GM19099 (cell line): ENCODE measurements around the gene GANAB.

Experiments used
- POLR2A ChIP-seq: IDR thresholded peaks from 3 replicates; pipeline ENCODE4 v1.6.1; 2011; ENCODE audit warnings: low read depth; ENCODE audit not compliant: insufficient read length; ENCODE audit errors: extremely low read depth

Gene GANAB

DNA sequence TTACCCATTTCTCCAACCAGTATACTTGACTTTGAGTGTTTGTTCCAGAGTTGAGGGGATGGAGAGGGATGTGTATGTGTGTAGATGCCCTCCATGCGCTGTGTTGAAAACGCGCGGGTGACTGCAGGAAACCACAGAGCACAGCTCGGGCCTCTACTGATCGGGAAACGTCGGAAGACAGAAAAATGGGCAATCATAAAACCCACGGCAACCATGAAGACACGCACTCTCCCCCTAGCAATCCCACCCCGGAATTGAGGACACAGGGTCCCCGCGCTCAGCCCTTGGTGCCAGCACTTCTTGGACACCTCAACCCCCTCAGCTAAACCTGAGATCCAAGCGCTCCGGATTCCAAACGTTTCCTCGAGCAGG, 24.8 kb upstream of the GANAB start:
- TF ChIP-seq POLR2A: no peak

DNA sequence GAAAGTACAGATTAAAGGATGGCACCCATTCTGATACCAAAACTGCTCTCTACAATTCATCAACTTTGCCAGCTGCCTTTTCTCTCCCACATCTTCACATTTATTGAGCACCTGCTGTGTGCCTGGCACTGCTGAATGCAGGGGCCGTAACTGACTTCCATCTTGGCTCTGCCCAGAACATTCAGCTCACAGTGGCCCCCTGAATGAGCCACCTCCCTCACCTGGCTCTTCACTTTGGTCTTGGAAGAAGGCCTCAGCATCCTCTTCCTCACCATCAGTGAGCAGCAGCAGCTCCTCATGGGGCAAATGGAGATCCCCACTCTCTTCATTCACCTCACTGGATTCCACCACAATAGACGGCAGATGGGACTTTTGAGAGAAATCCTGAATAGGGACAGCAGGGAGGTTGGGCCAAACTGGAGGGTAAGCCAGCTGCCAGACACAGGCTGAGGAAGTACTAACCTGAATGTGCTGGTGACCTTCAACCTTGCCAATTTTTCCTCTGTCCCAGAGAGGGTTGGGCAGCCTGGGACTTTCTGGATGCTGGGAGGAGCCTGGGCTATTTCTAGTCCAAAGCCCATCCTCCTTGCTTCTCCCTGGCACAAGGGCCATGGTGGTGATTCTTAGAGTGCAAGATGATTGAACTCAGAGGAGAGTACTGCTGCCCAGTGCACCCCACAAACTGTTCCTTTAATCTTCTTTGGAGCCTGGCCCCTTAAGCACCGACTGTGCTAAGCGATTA, 23.2 kb upstream of the GANAB start:
- TF ChIP-seq POLR2A: no peak

DNA sequence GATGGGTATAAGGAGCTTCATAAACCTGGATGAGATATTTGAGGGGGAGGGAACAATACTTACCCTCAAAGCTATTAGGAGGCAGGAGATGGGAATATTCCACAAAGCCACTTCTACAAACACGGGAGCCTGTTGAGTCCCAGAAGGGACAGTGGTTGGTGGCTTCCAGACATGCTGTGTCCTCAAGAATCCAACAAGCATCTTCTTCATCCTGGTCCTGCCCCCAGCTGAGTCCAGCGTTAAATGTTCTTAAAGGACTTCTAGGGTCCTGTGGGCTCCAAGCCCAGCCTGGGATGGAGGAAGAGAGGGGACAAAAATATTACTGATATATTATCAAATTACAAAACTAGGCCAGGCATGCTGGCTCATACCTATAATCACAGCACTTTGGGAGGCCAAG, 21.0 kb upstream of the GANAB start:
- TF ChIP-seq POLR2A: no peak

DNA sequence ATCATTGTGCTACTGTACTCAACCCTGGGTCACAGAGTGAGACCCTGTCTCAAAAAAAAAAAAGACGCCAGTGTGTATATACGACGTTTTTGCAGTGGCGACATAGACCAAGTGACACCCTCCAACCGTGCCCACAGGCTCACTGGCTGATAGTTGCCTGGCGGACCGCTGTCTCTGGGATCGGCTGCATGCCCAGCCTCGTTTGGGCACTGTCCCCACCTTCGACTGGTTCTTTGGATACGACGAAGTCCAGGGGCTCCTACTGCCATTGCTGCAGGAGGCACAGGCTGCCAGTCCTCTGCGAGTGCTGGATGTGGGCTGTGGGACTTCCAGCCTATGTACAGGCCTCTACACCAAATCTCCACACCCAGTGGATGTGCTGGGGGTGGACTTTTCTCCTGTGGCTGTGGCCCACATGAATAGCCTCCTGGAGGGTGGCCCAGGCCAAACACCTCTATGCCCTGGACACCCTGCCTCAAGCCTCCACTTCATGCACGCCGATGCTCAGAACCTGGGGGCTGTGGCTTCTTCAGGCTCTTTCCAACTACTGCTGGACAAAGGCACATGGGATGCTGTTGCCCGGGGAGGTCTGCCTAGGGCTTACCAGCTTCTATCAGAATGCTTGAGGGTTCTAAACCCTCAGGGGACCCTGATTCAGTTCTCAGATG, 20.0 kb upstream of the GANAB start:
- TF ChIP-seq POLR2A: no peak

DNA sequence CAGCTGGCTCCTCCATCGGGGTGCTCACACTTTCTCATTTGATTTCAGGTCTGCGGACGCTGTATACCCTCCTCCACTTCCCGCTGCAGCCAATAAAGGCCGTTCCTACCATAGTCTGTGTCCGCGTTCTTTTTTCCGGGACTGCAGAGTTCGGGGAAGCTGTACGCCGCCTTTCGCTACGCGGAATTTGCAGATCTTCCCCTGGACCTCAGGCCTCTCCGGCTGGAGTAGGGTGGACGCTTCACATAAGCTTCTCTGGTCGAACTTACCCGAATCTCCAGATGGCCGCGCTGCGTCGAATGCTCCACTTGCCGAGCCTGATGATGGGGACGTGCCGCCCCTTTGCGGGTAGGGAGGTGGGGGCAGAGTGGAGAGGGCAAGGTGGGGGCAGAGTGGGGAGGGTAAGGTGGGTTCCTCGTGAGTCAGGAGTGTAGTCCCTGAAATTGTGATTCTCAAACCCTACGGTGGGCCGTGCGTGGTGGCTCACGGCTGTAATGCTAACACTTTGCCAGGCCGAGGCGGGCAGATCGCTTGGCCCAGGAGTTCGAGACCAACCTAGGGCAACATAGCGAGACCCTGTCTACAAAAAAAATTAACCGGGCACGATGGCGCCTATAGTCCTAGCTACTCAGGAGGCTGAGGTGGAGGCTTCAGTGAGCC, 19.3 kb upstream of the GANAB start:
- no peak for TF ChIP-seq POLR2A

DNA sequence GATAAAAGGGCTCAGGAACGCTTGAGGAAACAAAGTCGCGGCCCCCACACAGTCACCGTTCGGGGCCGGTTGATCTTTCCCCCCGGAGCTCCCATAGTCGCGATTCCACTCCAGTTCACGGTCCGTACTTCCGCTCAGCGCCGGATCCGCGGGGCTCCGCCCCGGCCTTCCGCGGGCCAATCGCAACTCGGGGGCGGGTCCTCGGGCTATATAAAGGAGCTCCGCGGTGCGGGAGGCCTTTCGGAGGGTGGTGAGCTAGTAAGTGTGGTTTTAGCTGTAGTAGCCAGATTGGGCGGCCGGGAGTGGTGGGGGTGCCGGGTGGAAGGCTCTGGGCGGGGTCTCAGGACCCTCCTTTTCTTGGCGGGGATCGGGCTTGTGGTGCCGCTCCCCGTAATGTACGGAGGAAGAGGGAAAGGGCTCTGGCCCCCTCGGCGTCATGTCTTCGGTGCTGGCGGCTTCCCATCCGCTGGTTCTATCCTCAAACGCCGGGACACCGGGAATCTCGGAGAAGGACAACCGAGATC, 18.7 kb upstream of the GANAB start, which contains the start of the genes C11orf98 and CSKMT:
Gene C11orf98, minus strand, starts transcription at position 136 of the 524 bp plus-strand sequence. Its CDS starts 41 bp downstream, at position 95.
Gene CSKMT, plus strand, starts transcription at position 238 of the 524 bp plus-strand sequence. CDS start 568 bp downstream, outside the sequence.
- peak; percentile 99 for TF ChIP-seq POLR2A

DNA sequence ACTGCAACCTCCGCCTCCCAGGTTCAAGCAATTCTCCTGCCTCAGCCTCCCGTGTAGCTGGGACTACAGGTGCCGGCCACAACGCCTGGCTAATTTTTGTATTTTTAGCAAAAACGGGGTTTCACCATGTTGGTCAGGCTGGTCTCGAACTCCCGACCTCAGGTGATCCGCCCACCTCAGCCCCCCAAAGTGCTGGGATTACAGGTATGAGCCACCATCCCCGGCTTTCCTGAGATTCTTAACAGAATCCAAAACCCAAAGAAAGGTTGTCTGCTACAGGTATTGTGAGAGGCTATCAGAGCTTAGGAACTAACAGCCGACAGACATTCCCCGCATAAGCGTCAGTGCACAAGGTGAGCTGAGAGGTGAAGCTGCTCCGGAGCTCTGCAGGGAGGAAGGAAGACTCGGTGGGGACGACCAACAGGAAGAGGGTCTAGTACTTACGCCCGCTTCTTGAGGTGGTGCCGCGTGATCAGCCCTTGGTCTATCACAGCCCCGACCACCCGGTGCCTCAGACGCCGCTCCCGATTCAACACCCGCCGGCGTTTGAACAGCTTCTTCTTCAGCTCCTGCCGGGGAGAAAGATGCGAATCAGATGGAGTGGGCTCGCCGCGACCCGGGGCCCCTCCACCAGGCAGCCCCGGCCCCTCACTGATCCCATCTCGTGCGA, 18.1 kb upstream of the GANAB start:
- TF ChIP-seq POLR2A: no peak

DNA sequence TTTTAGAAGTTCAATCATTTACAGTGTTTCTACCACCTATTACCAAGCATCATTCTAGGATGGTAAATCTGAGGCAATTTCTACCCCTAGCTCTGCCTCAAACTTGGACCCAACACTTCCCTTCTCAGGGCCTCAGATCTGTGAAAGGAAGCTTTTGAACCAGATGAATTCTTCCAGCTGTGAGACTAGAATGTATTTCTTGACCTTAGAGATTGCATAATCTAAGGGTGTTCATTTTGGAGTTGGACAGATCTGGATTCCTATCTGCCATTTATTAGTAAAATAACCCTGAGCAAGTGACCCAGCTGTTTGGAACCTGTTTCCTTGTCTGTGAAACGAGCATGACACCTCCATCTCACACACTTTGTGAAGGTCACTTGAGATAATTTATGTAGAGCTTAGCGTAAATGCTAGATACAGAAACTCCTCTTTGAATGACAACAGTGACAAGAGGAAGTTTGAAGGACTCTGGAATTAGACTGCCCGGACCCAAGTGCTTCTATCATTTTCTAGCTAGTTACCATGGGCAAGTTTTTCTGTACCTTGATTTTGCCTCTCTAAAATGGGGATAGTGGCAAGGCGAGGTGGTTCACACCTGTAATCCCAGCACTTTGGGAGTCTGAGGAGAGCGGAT, 10.5 kb upstream of the GANAB start:
- no peak for TF ChIP-seq POLR2A

DNA sequence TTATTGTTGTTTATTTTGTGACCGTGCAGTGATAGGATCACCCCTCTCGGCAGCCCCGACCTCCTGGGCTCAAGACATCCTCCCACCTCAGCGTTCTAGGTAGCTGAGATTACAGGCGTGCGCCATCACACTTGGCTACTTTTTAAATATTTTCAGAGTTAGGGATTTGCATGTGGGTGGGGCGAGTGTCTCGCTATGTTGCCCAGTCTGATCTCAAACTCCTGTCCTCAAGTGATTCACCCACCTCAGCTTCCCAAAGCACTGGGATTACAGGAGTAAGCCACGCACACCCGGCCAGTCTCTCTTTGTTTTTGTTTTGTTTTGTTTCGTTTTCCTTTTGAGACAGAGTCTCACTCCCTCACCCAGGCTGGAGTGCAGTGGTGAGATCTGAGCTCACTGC, 7.9 kb upstream of the GANAB start:
- no peak for TF ChIP-seq POLR2A

DNA sequence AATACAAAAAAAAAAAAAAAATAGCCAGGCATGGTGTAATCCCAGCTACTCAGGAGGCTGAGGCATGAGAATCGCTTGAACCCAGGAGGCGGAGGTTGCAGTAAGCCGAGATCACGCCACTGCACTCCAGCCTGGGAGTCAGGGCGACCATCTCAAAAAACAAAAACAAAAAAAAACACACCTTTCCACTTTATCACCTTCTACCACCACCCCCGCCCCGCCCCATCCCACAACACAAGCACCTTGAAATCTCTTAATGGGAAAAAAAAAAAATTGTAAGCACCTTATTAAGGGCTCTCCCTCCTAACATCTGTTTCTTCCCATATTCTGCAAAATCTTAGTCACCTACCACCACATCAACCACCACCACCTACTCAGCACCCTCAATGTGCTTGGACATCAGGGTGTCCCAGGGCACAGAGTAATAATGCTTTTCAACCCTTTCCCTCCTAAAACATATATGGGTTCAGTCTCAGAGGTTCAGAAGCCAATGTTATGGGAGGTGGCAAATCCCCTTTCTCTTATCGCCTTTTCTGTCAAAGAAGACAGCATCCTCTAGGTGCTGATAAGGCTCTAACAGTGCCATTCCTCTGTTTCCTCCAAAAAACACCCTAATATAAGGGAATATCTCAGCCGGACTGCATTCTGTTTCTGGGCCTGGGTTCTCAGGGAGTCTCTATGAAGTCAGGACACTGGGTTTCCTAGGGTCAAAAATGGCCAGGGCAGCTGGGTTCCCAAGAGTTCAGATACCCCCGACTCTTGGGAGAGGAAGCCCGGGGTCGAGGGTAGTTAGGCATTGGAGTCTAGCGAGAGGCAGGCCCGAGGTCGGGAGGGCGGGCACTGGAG, 6.0 kb upstream of the GANAB start:
- no peak for TF ChIP-seq POLR2A

DNA sequence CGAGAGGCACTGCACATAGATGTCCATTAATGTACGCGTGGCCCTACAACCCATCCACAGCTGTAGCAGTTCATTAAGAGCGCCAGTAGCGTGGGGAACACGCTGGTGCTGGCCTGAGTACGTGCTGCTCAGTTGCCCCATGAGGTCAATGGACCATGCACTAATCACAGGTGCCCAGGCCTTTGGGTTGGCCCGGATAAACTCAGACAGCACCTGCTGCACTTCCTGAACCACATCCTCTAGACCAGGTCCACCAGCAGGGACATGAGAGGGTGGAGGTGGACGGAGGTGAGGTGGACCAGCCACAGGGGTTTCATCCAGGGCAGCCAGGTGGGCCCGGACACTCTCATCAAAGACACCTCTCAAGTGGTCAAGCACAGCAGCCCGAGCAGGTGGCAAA, 3.1 kb upstream of the GANAB start:
- no peak for TF ChIP-seq POLR2A

DNA sequence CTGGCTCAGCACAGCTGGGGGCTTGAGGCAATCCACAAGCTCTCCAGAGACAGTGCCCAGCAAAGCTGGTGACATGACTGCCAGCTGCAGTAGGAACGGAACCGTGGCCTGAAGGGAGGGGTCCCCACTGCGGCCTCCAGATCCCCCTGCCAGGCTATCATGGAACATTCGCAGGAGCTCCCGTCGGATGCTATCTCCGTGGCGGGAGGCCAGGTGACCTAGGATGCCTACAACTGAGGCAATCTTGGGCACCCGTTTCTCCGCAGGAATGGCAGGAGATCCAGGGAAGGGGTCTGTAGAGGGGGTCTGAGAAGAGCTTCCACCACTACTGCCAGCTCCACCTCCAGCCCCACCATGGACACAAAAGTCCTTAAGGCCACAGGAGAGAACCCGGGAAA, 2.6 kb upstream of the GANAB start:
- no peak for TF ChIP-seq POLR2A

DNA sequence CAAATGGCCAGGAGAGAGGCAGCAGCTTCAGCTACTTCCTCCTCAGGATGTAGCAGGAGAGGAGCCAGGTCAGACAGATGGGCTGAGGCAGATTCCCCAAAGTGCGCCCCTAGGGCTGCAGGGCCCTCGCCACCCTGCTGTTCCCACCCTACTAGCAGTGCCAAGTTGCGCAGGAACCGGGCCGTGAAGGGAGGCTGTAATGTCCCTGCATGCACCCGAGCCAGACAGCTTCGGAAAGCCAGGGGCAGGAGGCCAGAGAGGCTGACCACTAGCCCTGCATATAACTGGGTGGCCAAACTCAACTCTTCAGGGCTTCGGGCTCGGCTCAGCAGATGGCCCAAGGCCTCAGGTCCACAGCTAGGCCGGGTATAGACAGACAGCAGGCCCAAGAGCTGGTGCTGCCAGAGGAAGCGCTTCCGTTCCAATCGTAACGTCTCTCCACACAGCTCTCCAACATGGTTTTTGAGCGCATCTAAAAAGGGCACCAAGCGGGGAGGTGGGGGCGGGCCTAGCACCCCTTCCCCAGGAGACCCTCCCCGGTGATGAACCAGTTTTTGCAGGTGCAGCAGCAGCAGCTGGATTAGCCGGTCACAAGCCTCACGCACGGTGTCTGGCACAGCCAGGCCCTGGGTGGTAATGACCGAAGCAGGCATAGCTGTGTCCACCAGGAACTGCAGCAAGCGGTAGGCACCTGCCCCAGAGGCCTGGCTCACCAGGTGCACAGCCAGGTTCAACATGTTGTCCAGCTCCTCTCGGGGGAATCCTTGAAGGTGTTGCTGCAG, 2.0 kb upstream of the GANAB start:
- no peak for TF ChIP-seq POLR2A
